GM12801 (cell line): Measurements from ENCODE around the gene COBL.

Experiments
- CTCF ChIP-seq: IDR thresholded peaks from one replicate; pipeline ENCODE4 v1.5.1; 2011; ENCODE audit warnings: control low read depth; ENCODE audit not compliant: insufficient read length; ENCODE audit errors: extremely low read depth

COBL gene

GRCh38 chr7:51325261-51325676 is 8.7 kb upstream of the COBL start:
- no peak for TF ChIP-seq CTCF

DNA sequence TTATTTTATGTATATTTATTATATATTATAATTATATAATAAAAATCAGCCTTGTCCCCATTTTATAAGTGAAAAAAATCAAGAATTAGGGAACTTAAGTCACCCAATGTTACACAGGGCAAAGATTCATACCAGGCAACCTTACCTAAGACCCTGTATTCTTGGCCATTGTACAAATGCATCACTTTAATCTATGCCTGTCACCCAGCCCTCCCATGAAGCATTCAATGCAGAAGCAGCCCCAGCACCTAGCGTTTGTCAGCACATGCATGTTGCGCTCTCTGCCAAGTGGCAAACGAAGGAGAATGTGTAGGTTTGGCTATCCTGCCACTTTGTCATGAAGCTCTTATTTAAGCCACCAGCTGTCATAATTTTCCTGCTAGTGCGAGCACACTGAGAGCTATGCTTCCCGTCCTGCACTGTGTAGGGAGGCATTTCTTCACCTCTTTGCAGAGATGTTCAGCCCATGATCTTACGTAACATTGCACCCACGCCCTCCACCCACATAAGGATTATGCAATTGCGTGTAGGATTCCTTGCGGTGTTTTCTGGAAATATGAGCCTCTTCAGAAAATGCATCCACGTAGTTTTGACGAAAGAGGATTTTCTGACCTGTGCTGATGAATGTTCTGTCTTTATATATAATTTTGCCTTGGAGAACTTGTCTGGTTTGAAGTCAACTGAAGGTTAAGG is 7.7 kb upstream of the COBL start:
- TF ChIP-seq CTCF = no peak

DNA sequence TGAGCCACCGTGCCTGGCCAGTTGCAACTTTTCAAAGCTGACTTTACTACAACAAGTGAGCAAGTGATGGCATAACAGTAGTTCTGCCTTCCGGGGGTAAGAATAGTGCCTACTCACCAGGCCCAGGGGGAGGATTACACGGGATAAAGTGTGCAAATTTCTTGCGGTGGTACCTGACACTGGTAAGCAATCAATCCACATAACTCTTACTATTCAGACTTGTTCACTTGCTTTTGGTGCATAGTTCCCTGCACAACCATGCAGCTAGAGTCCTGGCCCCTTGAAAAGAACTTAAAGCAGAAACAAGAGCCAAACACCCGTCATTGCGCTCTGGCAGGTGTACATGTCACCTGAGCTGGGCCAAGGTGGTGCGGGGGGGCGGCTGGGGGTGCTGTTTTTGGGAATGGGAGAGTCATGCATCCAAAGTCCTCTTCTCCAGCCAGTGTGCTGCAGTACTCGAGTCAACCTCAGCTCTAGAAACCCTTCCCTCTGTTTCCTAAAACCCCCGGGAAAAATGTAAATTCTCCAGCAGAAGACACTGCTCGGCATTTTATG is 5.4 kb upstream of the COBL start:
- TF ChIP-seq CTCF = no peak

DNA sequence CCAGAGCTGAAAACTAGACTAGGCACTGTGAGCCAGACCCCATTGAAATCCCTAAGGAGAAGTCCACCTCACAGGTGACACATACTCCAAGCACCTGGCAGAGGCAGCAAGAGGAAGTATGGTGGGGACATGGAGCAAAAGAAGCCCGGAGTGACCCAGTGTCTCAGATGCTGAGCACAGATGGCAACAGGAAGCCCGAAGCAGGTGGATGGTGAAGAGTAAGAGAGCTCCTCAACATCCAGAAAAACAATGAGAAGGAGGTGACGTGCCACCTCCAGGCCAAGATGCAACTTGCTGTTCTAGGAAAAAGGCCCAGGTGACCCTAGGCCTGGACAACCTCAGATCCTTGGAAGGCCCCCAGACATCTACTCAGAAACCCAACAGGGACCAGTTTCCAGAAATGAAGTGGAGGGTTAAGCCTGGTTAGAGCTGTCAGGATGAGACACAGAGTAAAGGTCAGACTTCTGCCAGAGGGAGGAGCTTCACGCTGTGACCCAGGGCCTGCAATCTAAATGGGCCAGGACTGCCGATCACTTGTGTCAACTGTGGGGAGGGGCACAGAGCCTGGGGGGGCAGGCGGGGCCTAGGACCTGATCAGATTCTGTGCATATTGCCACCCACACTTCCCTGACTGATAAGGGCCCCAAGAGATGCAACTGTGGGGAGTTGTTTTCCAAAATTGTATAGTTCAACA is 2.4 kb upstream of the COBL start:
- no peak for TF ChIP-seq CTCF

DNA sequence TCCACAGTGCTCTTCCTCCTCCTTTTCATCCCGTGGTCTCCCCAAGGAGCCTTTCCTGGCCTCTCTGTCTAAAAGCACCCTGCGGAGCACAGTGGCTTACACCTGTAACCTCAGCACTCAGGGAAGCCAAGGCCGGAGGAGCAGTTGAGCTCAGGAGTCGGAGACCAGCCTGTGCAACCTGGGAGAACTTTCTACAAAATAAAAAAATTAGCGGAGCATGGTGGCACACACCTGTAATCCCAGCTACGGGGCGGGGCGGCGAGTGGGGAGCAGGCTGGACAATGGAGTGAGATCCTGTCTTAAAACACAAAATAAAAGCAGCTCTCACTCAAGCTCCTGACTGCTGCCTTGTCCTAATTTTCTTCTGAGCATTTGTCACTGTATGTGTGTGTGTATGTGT is 1.4 kb upstream of the COBL start:
- no peak for TF ChIP-seq CTCF

- no peak for TF ChIP-seq CTCF
Measured at GRCh38 chr7:51317582-51317910, 937 bp upstream of the COBL start.

GRCh38 chr7:51316262-51316665 is 345 bp downstream of the COBL start:
- TF ChIP-seq CTCF = no peak
